Placental epithelial cell (primary cell): ENCODE data around the gene FAM53B. TPM values are rescaled to one million over a fixed set of nuclear protein-coding genes. Genes with fewer than 3 reads are reported as not detected.

ENCODE experiments used
- small RNA-seq: library from RNA; depleted of rRNA; stranded (forward); fragments of <200 nt; gene quantifications from one replicate; pipeline ENCODE3, GENCODE V24; 2012
- total RNA-seq: library from RNA; depleted of rRNA; stranded (reverse); fragments of >200 nt; gene quantifications from 2 replicates; pipeline ENCODE4 v1.2.3, GENCODE V29; 2012

Gene FAM53B
- total RNA-seq: 72.2 and 77.0 TPM in 2 replicates

GRCh38 chr10:124744102-124745050 lies at the start of gene FAM53B:
FAM53B (minus strand) TSS chr10:124744378; CDS start chr10:124706713, 37,665 bp downstream.

GRCh38 chr10:124791547-124792348 lies 47.6 kb upstream of the FAM53B start, which contains the start of gene EEF1AKMT2:
EEF1AKMT2 (minus strand) TSS chr10:124791887; CDS start chr10:124791833, 54 bp downstream.

Small RNAs within 50 kb of the gene (small RNA-seq; reads per million reads assigned to genes)
- not detected for gene RF00019

Other genes with a start within 250 kb of the FAM53B start
- gene EEF1AKMT2, start 47.5 kb upstream of the FAM53B start, total RNA-seq: 15.0 and 15.7 TPM in 2 replicates
- 12.2 and 13.3 TPM in 2 replicates for gene ABRAXAS2, start 57.4 kb upstream of the FAM53B start, total RNA-seq
- 21.6 and 24.8 TPM in 2 replicates for gene ZRANB1, start 197.7 kb upstream of the FAM53B start, total RNA-seq